Kidney (tissue), 14 donors: Measurements from ENCODE around the gene KCNA5. TPM values are rescaled to one million over a fixed set of nuclear protein-coding genes. Genes with fewer than 3 reads are reported as not detected.

ENCODE experiments used
- DNase-seq, 5 donors: peaks; one replicate each; pipeline ENCODE4 v3.0.0-alpha.2; 2013 to 2020
- FAIRE-seq: peaks from 2 replicates; lab custom pipeline; 2012; peaks lifted over from hg19 to GRCh38; lab: Jason Lieb, UNC
- H3K27ac ChIP-seq, 2 donors: one replicate each; pipeline ENCODE4 v1.7.0; 2013; ENCODE audit warnings: low read depth in 2 of 2, low read length in 2 of 2, inconsistent platforms in 1 of 2
- H3K27me3 ChIP-seq: one replicate; pipeline ENCODE4 v1.7.1; 2013; ENCODE audit warnings: low read length, inconsistent platforms; ENCODE audit not compliant: control insufficient read depth, insufficient read depth
- H3K36me3 ChIP-seq, 3 donors: one replicate each; pipeline versions ENCODE4 v1.7.0 to v1.7.1; 2013; ENCODE audit warnings: low read length in 3 of 3, control low read depth in 1 of 3, inconsistent platforms in 1 of 3; ENCODE audit not compliant: insufficient read depth in 3 of 3, control insufficient read depth in 2 of 3
- H3K4me1 ChIP-seq, 3 donors: one replicate each; pipeline versions ENCODE4 v1.7.0 to v1.7.1; 2013; ENCODE audit warnings: low read length in 3 of 3, inconsistent platforms in 1 of 3, low read depth in 1 of 3; ENCODE audit not compliant: control insufficient read depth in 2 of 3, insufficient read depth in 2 of 3
- H3K4me3 ChIP-seq, 3 donors: one replicate each; pipeline versions ENCODE4 v1.7.0 to v1.8.1; 2013; ENCODE audit warnings: low read length in 3 of 3, control low read depth in 1 of 3, inconsistent platforms in 1 of 3
- H3K9ac ChIP-seq, 3 donors: one replicate each; pipeline versions ENCODE4 v1.7.0 to v1.7.1; 2013; ENCODE audit warnings: low read length in 3 of 3, control low read depth in 1 of 3, inconsistent platforms in 1 of 3
- H3K9me3 ChIP-seq, 3 donors: one replicate each; pipeline versions ENCODE4 v1.7.0 to v1.7.1; 2013; ENCODE audit warnings: low read length in 3 of 3, control low read depth in 1 of 3, inconsistent platforms in 1 of 3; ENCODE audit not compliant: control insufficient read depth in 2 of 3, insufficient read depth in 1 of 3
- CTCF ChIP-seq: IDR thresholded peaks from 3 replicates; pipeline ENCODE4 v1.5.1; 2012; ENCODE audit warnings: mild to moderate bottlenecking, moderate library complexity, borderline replicate concordance; ENCODE audit not compliant: insufficient read depth; ENCODE audit errors: extremely low read depth
- intact Hi-C: fragments of 100-400 bp; cut with DNase I; formaldehyde crosslinking; loops from one replicate; pipeline ENCODE4 v1.11.1; 2022
- polyA plus RNA-seq: library from polyadenylated mRNA; stranded (reverse); fragments of 350-450 nt; fragmentation: Illumina TruSeq; extraction: RNeasy Lipid Tissue Mini Kit (QIAGEN cat#74804); gene quantifications from one replicate; pipeline ENCODE4 v1.2.3, GENCODE V29; 2014; ENCODE audit warnings: low read depth, low replicate concordance; ENCODE audit not compliant: insufficient read depth
- total RNA-seq: library from RNA; stranded (reverse); fragmentation: NEBNext Ultra II Directional; extraction: Animal tissue kit (Norgen Biotek cat#: 25700); gene quantifications from one replicate; pipeline ENCODE4 v1.2.1, GENCODE V29; 2021
- donor health status: control.
- donor health status: control.
- donor health status: control.
- donor health status: control.
- donor health status: control.
- donor health status: DM: yes; HTN: yes; CAD: no.
- donor health status: Normal renal cell carcinoma (clear cell type).

KCNA5 gene
- total and polyA plus RNA-seq, 2 donors from 2014 or later: 1.8 to 2.9 TPM

GRCh38 chr12:5003025-5003666 lies 40.5 kb upstream of the KCNA5 start:
- H3K36me3 ChIP-seq: no peaks in the 10 kb centered on the region
- no peak overlapping the region for H3K27ac ChIP-seq
- no peaks in the 10 kb centered on the region for H3K9me3 ChIP-seq
- peak; percentile 93 for TF ChIP-seq CTCF
- intact Hi-C loops: no loop called here
- peak; percentile 72 to 83 (median 80) for DNase-seq
- no peaks in the 10 kb centered on the region for H3K27me3 ChIP-seq
- no peak for FAIRE-seq
- H3K4me1 ChIP-seq: no peaks in the 10 kb centered on the region
- no peak overlapping the region for H3K4me3 ChIP-seq
- no peak overlapping the region for H3K9ac ChIP-seq

GRCh38 chr12:5008661-5009060 lies 35.0 kb upstream of the KCNA5 start:
- no peaks in the 10 kb centered on the region for H3K27me3 ChIP-seq
- FAIRE-seq (no peak), DNase-seq (no peak)
- no peaks in the 10 kb centered on the region for H3K9me3 ChIP-seq
- no peak overlapping the region for H3K9ac ChIP-seq
- no peak for TF ChIP-seq CTCF
- H3K4me1 ChIP-seq: no peaks in the 10 kb centered on the region
- H3K4me3 ChIP-seq: no peak overlapping the region
- intact Hi-C loops: no loop called here
- H3K27ac ChIP-seq: no peak overlapping the region
- no peaks in the 10 kb centered on the region for H3K36me3 ChIP-seq

GRCh38 chr12:5010151-5010550 lies 33.5 kb upstream of the KCNA5 start:
- Histone ChIP-seq H3K36me3 (no peaks in the 10 kb centered on the region), H3K4me3 (no peak overlapping the region), H3K9me3 (no peaks in the 10 kb centered on the region), H3K27ac (no peak overlapping the region), H3K9ac (no peak overlapping the region), H3K27me3 (no peaks in the 10 kb centered on the region), H3K4me1 (no peaks in the 10 kb centered on the region)
- intact Hi-C loops: no loop called here
- TF ChIP-seq CTCF: no peak
- FAIRE-seq (no peak), DNase-seq (no peak)

- Histone ChIP-seq H3K36me3 (no peaks in the 10 kb centered on the region), H3K4me1 (no peaks in the 10 kb centered on the region), H3K9ac (no peak overlapping the region), H3K9me3 (no peaks in the 10 kb centered on the region), H3K4me3 (no peak overlapping the region), H3K27ac (no peak overlapping the region), H3K27me3 (no peaks in the 10 kb centered on the region)
- TF ChIP-seq CTCF: no peak
- DNase-seq: no peak
- intact Hi-C loops: no loop called here
- no peak for FAIRE-seq
Observed at GRCh38 chr12:5012337-5012736, 31.3 kb upstream of the KCNA5 start.
